ENCODE data around the gene PRDM5.
A peak's percentile ranks its signal among the peaks of the same experiment; 100 is the strongest.

The PRDM5 gene

DNA sequence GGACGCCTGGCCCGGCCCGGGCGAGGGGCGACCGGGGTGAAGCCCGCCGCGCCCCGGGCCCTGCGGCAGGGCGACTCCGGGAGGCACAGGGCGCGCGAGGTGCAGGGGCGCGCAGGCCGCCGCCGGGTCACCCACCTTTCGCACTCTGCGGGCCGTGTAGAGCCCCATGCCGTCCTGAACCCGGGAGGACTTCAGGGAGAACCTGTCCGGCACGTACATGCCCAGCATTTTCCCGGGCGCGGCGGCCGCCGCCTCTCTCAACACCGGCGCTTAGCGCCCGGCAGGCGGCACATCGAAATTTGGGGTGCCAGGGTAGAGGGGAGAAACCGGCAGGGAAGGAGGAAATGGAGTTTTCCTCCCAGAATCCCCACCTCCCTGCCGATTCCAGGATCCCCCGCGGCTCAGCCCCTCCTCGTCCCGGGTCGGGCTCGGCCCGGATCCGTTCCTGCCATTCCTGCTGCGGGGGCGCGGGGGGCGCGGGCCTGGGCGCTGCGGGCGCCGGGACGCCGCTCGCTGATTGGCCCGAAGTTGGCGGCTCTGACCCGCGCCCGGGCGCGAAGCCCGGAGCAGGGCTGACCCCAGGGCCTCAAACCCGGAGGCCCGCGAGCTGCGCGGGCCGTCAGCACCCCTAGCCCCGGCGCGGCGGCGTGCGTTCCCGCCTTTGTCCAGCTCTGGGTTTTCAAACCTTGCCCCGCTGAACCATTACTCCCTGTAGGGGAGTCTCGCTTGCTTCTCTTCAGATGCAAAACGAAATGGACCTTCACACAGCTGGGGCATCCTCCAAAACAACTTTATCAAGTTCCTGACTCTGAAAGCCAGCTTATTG is at the start of gene PRDM5:
Gene PRDM5 (minus strand): TSS at position 346 of the 826 bp plus-strand sequence. CDS start 118 bp downstream, at position 228.
- DNase-seq, result peak; percentile 77
- Histone ChIP-seq H3K36me3 (no peaks in the 10 kb centered on the region), H3K27me3 (ENCODE audit: insufficient read depth, low read depth, severe bottlenecking) (no peaks in the 10 kb centered on the region), H3K4me3 (ENCODE audit: low read depth, low read length) (peak within 1 kb of the TSS; percentile 81), H3K9me3 (ENCODE audit: severe bottlenecking) (no peaks in the 10 kb centered on the region), H3K27ac (peak within 1 kb of the TSS; percentile 84)
- TF ChIP-seq, protein P1, sequence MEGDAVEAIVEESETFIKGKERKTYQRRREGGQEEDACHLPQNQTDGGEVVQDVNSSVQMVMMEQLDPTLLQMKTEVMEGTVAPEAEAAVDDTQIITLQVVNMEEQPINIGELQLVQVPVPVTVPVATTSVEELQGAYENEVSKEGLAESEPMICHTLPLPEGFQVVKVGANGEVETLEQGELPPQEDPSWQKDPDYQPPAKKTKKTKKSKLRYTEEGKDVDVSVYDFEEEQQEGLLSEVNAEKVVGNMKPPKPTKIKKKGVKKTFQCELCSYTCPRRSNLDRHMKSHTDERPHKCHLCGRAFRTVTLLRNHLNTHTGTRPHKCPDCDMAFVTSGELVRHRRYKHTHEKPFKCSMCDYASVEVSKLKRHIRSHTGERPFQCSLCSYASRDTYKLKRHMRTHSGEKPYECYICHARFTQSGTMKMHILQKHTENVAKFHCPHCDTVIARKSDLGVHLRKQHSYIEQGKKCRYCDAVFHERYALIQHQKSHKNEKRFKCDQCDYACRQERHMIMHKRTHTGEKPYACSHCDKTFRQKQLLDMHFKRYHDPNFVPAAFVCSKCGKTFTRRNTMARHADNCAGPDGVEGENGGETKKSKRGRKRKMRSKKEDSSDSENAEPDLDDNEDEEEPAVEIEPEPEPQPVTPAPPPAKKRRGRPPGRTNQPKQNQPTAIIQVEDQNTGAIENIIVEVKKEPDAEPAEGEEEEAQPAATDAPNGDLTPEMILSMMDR (IDR thresholded peaks at IDR 0.05; ENCODE audit: low read depth, low read length), result peak; percentile 16; the same call in 1 of the 2 replicates

DNA sequence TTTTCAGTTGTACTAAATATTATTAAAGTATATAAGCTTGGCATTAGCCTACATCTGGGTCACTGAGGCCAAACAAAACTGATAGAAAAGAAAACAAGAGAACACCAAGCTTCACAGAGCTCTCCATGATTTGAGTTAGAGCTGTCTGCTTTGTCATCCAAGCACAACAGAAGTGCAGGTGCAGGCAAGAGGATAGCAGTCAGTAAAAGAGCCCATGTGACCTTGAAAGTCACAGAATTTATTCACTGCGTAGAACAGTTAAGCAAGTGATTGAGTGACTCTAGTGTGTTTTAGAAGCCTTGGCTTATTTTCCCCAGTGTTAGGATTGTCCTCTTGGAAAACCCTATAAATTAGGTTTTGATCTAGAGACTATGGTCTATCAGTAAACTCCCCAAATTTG is 49.4 kb upstream of the PRDM5 start:
- TF ChIP-seq, protein P1 (IDR thresholded peaks at IDR 0.05; ENCODE audit: low read depth, low read length), result no peak
- H3K4me3 ChIP-seq (ENCODE audit: low read depth, low read length), result no peak overlapping the region
- no peak overlapping the region for H3K27ac ChIP-seq
- no peaks in the 10 kb centered on the region for H3K9me3 ChIP-seq (ENCODE audit: severe bottlenecking)
- no peaks in the 10 kb centered on the region for H3K27me3 ChIP-seq (ENCODE audit: insufficient read depth, low read depth, severe bottlenecking)
- DNase-seq, result no peak
- H3K36me3 ChIP-seq, result no peaks in the 10 kb centered on the region

GRCh38 chr4:120965938-120966337 is 43.4 kb upstream of the PRDM5 start:
- Histone ChIP-seq H3K27ac (no peak overlapping the region), H3K36me3 (no peaks in the 10 kb centered on the region), H3K9me3 (ENCODE audit: severe bottlenecking) (no peaks in the 10 kb centered on the region), H3K4me3 (ENCODE audit: low read depth, low read length) (no peak overlapping the region), H3K27me3 (ENCODE audit: insufficient read depth, low read depth, severe bottlenecking) (no peaks in the 10 kb centered on the region)
- DNase-seq, result no peak
- TF ChIP-seq, protein P1 (IDR thresholded peaks at IDR 0.05; ENCODE audit: low read depth, low read length), result no peak

DNA sequence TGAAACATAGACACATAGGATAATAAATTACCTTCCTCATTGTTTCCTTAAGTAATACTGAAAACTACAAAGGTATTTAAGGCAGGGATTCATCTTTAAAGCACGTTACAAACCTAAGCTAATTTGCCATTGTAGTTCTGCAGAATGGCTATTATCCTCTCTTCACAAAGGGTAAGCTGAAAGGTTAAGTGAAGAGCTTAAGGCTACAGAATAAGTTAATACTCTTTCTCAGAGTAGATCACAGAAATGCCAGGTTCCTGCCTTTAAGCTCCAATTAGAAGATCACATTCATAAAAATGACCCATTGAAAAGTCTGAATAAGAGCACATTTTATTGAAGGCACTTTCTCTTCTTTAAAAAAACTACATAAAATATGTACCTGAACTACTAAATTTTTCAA is 42.1 kb upstream of the PRDM5 start:
- TF ChIP-seq, protein P1 (IDR thresholded peaks at IDR 0.05; ENCODE audit: low read depth, low read length), result no peak
- no peak for DNase-seq
- H3K27ac ChIP-seq, result no peak overlapping the region
- no peaks in the 10 kb centered on the region for H3K36me3 ChIP-seq
- no peak overlapping the region for H3K4me3 ChIP-seq (ENCODE audit: low read depth, low read length)
- H3K9me3 ChIP-seq (ENCODE audit: severe bottlenecking), result no peaks in the 10 kb centered on the region
- H3K27me3 ChIP-seq (ENCODE audit: insufficient read depth, low read depth, severe bottlenecking), result no peaks in the 10 kb centered on the region

DNA sequence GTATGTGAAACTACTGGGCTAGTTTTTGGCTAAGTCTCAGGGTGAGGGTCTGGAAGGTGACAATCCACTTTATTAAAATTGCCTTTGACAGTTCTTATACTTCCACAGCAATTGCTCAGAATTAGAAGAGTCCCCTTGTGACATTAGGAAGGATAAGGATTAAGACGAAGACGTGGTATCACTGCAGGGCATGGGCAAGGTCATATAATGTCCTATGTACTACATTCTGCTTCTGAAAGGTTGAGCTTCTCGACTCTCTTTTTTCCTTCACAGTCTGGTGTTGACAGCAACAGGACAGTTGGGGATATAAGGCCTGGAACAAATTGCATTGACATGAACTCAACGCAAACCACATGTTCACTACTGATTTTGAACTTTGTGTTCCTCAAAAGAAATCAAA is 40.9 kb upstream of the PRDM5 start:
- Histone ChIP-seq H3K27me3 (ENCODE audit: insufficient read depth, low read depth, severe bottlenecking) (no peaks in the 10 kb centered on the region), H3K4me3 (ENCODE audit: low read depth, low read length) (no peak overlapping the region), H3K36me3 (no peaks in the 10 kb centered on the region), H3K9me3 (ENCODE audit: severe bottlenecking) (no peaks in the 10 kb centered on the region), H3K27ac (no peak overlapping the region; the same call in 1 of the 2 replicates)
- TF ChIP-seq, protein P1 (IDR thresholded peaks at IDR 0.05; ENCODE audit: low read depth, low read length), result no peak
- peak; percentile 60 for DNase-seq
